HAP-1 (cell line): ENCODE data around the gene ACRBP.

Source experiments
- DNase-seq, 2 experiments: peaks; one replicate each; pipeline ENCODE4 v3.0.0-alpha.2; 2016 to 2020; ENCODE audit warnings: low spot score in 2 of 2
- H3K27me3 ChIP-seq: fragments of 250-450 bp; sonication (Bioruptor Pico); 2 replicates; pipeline ENCODE4 v1.5.1; 2020; ENCODE audit warnings: low read depth, mild to moderate bottlenecking, moderate library complexity
- H3K36me3 ChIP-seq: fragments of 250-450 bp; sonication (Bioruptor Pico); replicated peaks from 2 replicates; pipeline ENCODE4 v1.5.1; 2020; ENCODE audit warnings: mild to moderate bottlenecking
- H3K4me1 ChIP-seq: fragments of 250-450 bp; sonication (Bioruptor Pico); 2 replicates; pipeline ENCODE4 v1.5.1; 2020; ENCODE audit warnings: mild to moderate bottlenecking
- H3K4me3 ChIP-seq: fragments of 250-450 bp; sonication (Bioruptor Pico); 2 replicates; pipeline ENCODE4 v1.5.1; 2020; ENCODE audit warnings: mild to moderate bottlenecking, moderate library complexity
- H3K9me3 ChIP-seq: fragments of 250-450 bp; sonication (Bioruptor Pico); 2 replicates; pipeline ENCODE4 v1.5.1; 2020; ENCODE audit warnings: mild to moderate bottlenecking, moderate library complexity
- in situ Hi-C: fragments of 300-500 bp; cut with MboI; formaldehyde crosslinking; loops from 3 replicates; pipeline ENCODE4 v1.14.3; 2020; ENCODE audit warnings: low sequenced_read_pairs, inconsistent platforms, mixed read lengths

The ACRBP gene

DNA sequence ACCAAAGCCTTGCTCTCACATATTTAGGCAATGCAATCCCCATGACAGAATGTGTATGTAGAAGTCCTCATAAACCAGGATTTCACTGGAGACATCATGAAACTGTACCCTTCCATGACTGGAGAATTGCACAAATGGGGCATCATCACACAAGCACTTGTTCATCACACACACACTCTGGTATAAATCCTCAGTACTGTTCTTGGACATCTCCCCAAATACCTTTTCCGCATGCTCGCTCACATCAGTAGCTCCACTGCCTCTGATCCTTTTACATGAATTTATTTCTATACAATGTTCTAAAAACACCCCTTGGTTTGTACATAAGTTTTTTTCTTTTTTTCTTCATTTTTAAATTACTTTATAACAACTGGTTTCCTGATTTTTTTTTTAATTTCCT, 19.0 kb upstream of the ACRBP start:
- DNase-seq: no peak
- Histone ChIP-seq H3K9me3 (no peaks in the 10 kb centered on the region), H3K27me3 (no peaks in the 10 kb centered on the region)

GRCh38 chr12:6664902-6665301, 17.7 kb upstream of the ACRBP start:
- Histone ChIP-seq H3K9me3 (no peaks in the 10 kb centered on the region), H3K27me3 (no peaks in the 10 kb centered on the region), H3K4me3 (no peak overlapping the region), H3K36me3 (peaks cover 28% of the 10 kb centered on the region), H3K4me1 (peaks cover 8% of the 10 kb centered on the region)
- in situ Hi-C loops: no loop called here
- DNase-seq: no peak

More for the DNA sequence above, 19.0 kb upstream of the ACRBP start:
- peaks cover 42% of the 10 kb centered on the region for H3K36me3 ChIP-seq
- H3K4me3 ChIP-seq: no peak overlapping the region
- in situ Hi-C loops: no loop called here
- H3K4me1 ChIP-seq: peaks cover 8% of the 10 kb centered on the region

- peak; percentile 96 to 97 for DNase-seq
- in situ Hi-C loops: no loop called here
- Histone ChIP-seq H3K36me3 (peaks cover 13% of the 10 kb centered on the region), H3K4me3 (peak within 1 kb of the TSS; percentile 74), H3K4me1 (peaks cover 8% of the 10 kb centered on the region), H3K27me3 (no peaks in the 10 kb centered on the region), H3K9me3 (no peaks in the 10 kb centered on the region)
Measured at GRCh38 chr12:6662906-6663742, 15.9 kb upstream of the ACRBP start, which contains the start of gene ING4. Gene ING4 (minus strand): TSS chr12:6663119. CDS start chr12:6663101, 18 bp downstream.

GRCh38 chr12:6662602-6662905, 15.3 kb upstream of the ACRBP start:
- Histone ChIP-seq H3K9me3 (no peaks in the 10 kb centered on the region), H3K36me3 (peaks cover 7% of the 10 kb centered on the region), H3K4me3 (peak overlapping the region; percentile 74), H3K27me3 (no peaks in the 10 kb centered on the region), H3K4me1 (peaks cover 8% of the 10 kb centered on the region)
- in situ Hi-C loops: no loop called here
- no peak for DNase-seq

DNA sequence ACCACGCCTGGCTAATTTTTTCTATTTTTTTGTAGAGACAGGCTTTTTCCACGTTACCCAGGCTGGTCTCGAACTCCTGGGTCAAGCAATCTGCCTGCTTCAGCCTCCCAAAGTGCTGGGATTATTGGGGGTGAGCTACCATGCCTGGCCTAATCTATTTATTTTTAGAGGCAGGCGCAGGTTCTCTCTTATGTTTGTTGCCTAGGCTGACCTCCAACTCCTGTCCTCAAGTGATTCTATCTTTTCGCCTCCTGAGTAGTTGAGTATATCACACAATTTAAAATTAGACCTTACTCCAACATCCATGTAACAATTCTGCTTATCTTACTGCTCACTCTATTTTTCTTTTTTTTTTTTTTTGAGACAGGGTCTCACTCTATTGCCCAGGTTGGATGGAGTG, 6.8 kb upstream of the ACRBP start:
- Histone ChIP-seq H3K36me3 (peaks cover 8% of the 10 kb centered on the region; the same call in 1 of the 2 replicates), H3K27me3 (no peaks in the 10 kb centered on the region), H3K9me3 (no peaks in the 10 kb centered on the region), H3K4me1 (no peaks in the 10 kb centered on the region), H3K4me3 (no peak overlapping the region)
- in situ Hi-C loops: no loop called here
- DNase-seq: no peak

DNA sequence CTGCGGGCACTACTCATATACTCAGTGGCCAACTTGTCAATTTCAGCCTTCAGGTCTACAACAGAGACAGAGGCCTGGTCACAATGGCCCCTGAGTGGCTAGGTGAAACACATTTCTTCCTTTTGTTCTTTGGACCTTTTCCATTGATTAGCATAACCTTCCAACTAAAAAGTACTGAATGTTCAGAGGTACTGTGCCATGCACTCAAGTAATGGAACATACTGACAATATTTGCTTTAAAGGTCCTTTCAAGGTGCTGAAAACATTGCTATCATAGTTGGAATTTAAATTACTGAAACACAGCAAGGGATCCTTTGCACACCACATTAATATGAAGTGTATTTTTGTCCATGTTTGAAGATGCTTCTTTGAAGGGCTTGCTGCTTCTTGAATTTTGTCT, 6.1 kb upstream of the ACRBP start:
- in situ Hi-C loops: no loop called here
- DNase-seq: no peak
- Histone ChIP-seq H3K27me3 (no peaks in the 10 kb centered on the region), H3K4me1 (no peaks in the 10 kb centered on the region), H3K36me3 (peaks cover 8% of the 10 kb centered on the region; the same call in 1 of the 2 replicates), H3K4me3 (no peak overlapping the region), H3K9me3 (no peaks in the 10 kb centered on the region)

DNA sequence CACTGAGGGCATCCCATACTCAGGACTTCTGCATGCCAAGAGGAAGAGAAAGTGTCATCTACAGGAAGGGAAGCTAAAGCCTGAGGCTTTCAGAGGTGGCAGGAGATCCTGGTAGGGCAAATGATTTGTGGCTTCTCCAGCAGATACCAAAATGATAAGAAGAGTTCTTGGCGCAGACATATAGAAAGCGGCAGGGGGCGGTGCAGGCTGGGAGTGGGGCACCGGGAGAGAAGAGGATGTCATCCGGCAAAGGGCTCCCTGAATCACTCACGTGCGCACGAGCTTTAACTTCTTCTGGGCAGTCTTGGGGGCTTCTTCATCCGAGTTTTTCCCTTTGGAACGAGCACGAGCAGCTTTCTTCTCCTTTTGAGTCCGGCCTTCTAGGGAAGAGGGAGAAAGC, 5.2 kb upstream of the ACRBP start:
- Histone ChIP-seq H3K27me3 (no peaks in the 10 kb centered on the region), H3K4me3 (no peak overlapping the region), H3K36me3 (peaks cover 12% of the 10 kb centered on the region; the same call in 1 of the 2 replicates), H3K9me3 (no peaks in the 10 kb centered on the region), H3K4me1 (no peaks in the 10 kb centered on the region)
- DNase-seq: no peak
- in situ Hi-C loops: no loop called here

DNA sequence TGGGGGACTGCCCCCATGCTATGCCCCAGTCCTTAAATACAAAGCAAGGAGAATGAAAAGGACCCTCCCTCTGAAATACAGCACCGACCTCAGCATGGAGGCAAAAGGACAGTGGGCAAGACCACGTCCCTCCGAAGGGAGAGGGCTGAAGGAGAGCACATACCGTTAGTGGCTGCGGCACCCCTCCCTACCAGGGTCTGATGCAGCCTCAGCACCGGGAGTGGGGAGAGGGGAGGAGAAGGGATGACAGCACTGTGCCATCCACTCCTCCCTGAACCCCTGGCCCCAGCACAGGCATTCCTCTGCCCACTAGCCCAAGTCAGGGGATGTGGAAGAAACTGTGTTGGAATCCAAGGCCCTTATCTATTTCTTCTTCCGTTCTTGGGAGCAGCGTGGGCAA, 3.6 kb upstream of the ACRBP start:
- Histone ChIP-seq H3K9me3 (no peaks in the 10 kb centered on the region), H3K27me3 (no peaks in the 10 kb centered on the region), H3K4me1 (no peaks in the 10 kb centered on the region), H3K36me3 (peaks cover 11% of the 10 kb centered on the region; the same call in 1 of the 2 replicates), H3K4me3 (no peak overlapping the region)
- no peak for DNase-seq
- in situ Hi-C loops: no loop called here

DNA sequence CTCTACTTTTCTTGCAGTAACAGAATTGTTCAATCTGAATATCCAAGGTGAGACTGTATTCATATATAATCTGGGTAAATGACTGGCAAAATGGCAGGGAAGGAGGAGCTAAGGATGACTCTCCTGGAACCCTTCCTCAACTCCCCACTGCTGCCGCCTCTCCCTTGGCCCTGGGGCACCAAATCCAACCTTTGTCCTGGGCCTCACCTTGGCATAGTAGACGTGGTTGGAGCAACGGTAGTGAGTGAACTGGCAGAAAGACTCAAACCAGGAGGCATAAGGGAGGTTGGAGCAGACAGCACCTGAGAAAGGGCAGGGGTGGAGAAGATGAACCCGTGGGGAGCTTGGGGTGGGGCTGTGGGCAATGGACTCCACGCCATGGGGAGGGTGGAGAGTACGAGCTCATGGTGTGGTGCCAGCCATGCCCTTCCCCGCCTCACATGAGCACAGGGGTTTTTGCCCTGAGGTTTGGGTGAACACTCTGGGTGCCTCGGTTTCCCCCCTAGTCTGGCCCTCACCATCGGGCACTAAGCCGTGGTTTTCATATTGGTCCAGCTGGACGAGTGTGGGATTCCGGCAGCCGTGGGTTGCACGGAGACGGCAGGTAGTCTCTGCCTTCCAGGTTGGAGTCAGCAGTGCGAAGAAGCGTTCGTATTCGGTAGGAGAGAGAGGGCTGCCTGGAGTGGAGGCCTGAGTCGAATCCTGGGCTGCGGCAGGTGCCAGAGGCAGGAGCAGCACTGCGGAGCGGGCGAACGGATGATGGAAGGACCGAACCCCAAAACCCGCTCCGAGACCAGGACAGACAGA, 753 bp downstream of the ACRBP start:
- in situ Hi-C loops: no loop called here
- H3K4me3 ChIP-seq: no peak overlapping the region
- no peaks in the 10 kb centered on the region; the same call in 1 of the 2 replicates for H3K4me1 ChIP-seq
- no peak for DNase-seq
- H3K9me3 ChIP-seq: peaks cover 3% of the 10 kb centered on the region; the same call in 1 of the 2 replicates
- no peaks in the 10 kb centered on the region for H3K27me3 ChIP-seq
- peaks cover 4% of the 10 kb centered on the region; the same call in 1 of the 2 replicates for H3K36me3 ChIP-seq

DNA sequence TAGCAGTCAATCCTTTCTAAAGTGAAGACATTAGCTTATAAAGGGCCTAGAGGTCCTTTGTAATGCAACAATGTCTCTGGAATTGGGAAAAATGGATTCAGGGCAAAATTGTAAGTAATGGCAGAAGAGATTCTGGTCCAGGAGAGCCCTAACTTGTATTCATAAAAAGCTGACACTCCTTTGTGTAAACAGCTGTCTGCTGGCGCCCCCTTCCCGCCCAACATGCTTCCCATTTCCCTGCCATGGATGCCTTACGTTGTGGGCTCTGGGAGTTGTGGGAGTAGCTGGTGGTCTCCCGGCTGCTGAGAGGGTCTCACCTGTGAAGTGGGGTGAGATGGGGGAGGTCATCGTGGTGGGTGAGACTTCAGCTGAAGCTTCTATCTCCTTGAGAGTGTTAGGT, 2.3 kb downstream of the ACRBP start:
- no peak overlapping the region for H3K4me3 ChIP-seq
- H3K27me3 ChIP-seq: no peaks in the 10 kb centered on the region
- no peaks in the 10 kb centered on the region; the same call in 1 of the 2 replicates for H3K4me1 ChIP-seq
- DNase-seq: no peak
- in situ Hi-C loops: no loop called here
- H3K9me3 ChIP-seq: peaks cover 3% of the 10 kb centered on the region; the same call in 1 of the 2 replicates
- H3K36me3 ChIP-seq: peaks cover 4% of the 10 kb centered on the region; the same call in 1 of the 2 replicates

- peaks cover 4% of the 10 kb centered on the region; the same call in 1 of the 2 replicates for H3K36me3 ChIP-seq
- in situ Hi-C loops: no loop called here
- no peaks in the 10 kb centered on the region for H3K27me3 ChIP-seq
- no peak for DNase-seq
- no peaks in the 10 kb centered on the region; the same call in 1 of the 2 replicates for H3K4me1 ChIP-seq
- H3K4me3 ChIP-seq: no peak overlapping the region
- peaks cover 3% of the 10 kb centered on the region; the same call in 1 of the 2 replicates for H3K9me3 ChIP-seq
Measured at GRCh38 chr12:6644257-6644596, 3.0 kb downstream of the ACRBP start.

DNA sequence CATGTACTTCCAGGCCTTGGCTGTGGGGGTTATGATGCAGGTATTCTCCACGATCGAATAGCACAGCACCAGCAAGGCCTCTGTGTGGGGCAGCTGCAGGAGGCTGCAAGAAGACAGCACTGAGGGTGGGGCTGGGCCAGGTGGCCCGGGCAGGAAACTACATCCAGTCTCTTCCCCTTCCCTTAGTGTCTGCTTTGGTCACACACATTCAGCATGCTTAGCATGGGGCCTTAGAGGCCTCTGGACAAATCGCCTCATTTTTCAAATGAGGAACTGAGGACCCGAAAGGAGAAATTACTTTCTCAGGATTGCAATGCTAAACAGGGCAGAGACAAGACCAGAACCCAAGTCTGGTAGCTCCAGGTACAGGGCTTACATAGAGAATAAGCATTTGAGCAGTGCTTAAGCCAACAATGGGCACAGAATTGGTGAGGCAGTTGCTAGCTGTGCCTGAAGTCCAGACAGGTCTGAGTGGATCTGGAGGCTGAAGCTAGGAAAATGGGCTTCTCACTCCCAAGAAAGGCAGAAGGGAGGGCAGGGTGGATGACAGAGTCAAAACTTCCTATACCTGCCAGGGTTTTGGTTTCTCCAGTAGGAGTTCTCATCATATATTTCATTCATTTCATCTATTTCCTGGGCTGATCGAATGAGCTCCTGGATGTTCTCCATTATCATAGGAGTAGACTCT, 3.5 kb downstream of the ACRBP start:
- no peak for DNase-seq
- H3K9me3 ChIP-seq: peaks cover 3% of the 10 kb centered on the region; the same call in 1 of the 2 replicates
- in situ Hi-C loops: no loop called here
- H3K4me1 ChIP-seq: no peaks in the 10 kb centered on the region; the same call in 1 of the 2 replicates
- no peaks in the 10 kb centered on the region for H3K27me3 ChIP-seq
- H3K4me3 ChIP-seq: no peak overlapping the region
- peaks cover 4% of the 10 kb centered on the region; the same call in 1 of the 2 replicates for H3K36me3 ChIP-seq

GRCh38 chr12:6641131-6641530, 6.1 kb downstream of the ACRBP start:
- no peaks in the 10 kb centered on the region; the same call in 1 of the 2 replicates for H3K4me1 ChIP-seq
- in situ Hi-C loops: no loop called here
- no peak for DNase-seq
- no peak overlapping the region for H3K4me3 ChIP-seq
- H3K36me3 ChIP-seq: no peaks in the 10 kb centered on the region
- H3K9me3 ChIP-seq: peaks cover 3% of the 10 kb centered on the region; the same call in 1 of the 2 replicates
- H3K27me3 ChIP-seq: no peaks in the 10 kb centered on the region
